ENCODE results near the gene BTBD18.

The BTBD18 gene

GRCh38 chr11:57776577-57777210, 25.1 kb upstream of the BTBD18 start:
- TF ChIP-seq CTCF (IDR thresholded peaks at IDR 0.05; ENCODE audit: control insufficient read depth, insufficient read depth, low read depth, low read length, missing control alignments) = no peak
- no peak overlapping the region for H3K4me3 ChIP-seq (ENCODE audit: control insufficient read depth, low read depth, low read length)
- DNase-seq (ENCODE audit: low read depth) = no peak

- no peak for TF ChIP-seq CTCF (IDR thresholded peaks at IDR 0.05; ENCODE audit: control insufficient read depth, insufficient read depth, low read depth, low read length, missing control alignments)
- no peak for DNase-seq (ENCODE audit: low read depth)
- H3K4me3 ChIP-seq (ENCODE audit: control insufficient read depth, low read depth, low read length) = no peak overlapping the region
Measured at GRCh38 chr11:57776031-57776521, 24.5 kb upstream of the BTBD18 start.

DNA sequence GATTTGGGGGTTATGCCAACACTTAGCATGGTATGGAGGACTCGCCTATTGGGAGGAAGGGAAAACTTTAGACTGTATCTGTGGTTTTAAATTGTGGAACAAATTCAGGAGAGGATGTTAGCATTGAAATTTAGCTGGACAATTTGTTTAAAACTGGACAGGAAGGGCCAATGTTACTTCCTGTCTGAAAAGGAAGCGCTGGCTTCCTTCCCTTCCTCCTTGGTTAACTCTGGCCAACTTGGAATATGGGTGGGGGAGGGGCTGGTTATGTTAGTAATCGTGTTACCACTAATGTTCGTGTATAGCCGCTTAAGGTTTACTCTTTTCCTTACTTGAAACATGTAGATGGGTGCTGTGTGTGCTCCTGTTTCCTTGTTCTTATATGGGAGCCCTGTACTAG, 23.9 kb upstream of the BTBD18 start:
- no peak for DNase-seq (ENCODE audit: low read depth)
- H3K4me3 ChIP-seq (ENCODE audit: control insufficient read depth, low read depth, low read length) = no peak overlapping the region
- TF ChIP-seq CTCF (IDR thresholded peaks at IDR 0.05; ENCODE audit: control insufficient read depth, insufficient read depth, low read depth, low read length, missing control alignments) = no peak

GRCh38 chr11:57773026-57773598, 21.5 kb upstream of the BTBD18 start:
- no peak overlapping the region for H3K4me3 ChIP-seq (ENCODE audit: control insufficient read depth, low read depth, low read length)
- no peak for DNase-seq (ENCODE audit: low read depth)
- no peak for TF ChIP-seq CTCF (IDR thresholded peaks at IDR 0.05; ENCODE audit: control insufficient read depth, insufficient read depth, low read depth, low read length, missing control alignments)

DNA sequence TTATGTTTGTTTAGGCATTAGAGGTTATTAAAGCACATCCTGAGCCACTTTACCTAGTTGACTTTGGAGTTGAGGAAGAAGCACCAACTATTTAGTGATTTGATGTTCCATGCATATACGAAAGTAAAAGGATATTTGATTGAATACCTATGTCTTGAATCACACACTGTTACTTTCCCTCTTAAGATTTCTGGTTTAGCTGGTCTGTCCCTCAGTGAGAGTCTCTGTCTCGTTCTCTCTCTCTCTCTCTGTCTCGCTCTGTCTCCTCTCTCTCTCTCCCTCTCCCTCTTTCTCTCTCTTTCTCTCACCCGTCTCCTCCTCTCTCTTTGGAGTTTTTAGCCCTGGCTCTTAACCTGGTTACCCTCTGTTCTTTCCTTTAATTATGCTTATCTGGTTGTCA, 20.9 kb upstream of the BTBD18 start:
- DNase-seq (ENCODE audit: low read depth) = no peak
- no peak for TF ChIP-seq CTCF (IDR thresholded peaks at IDR 0.05; ENCODE audit: control insufficient read depth, insufficient read depth, low read depth, low read length, missing control alignments)
- H3K4me3 ChIP-seq (ENCODE audit: control insufficient read depth, low read depth, low read length) = no peak overlapping the region

DNA sequence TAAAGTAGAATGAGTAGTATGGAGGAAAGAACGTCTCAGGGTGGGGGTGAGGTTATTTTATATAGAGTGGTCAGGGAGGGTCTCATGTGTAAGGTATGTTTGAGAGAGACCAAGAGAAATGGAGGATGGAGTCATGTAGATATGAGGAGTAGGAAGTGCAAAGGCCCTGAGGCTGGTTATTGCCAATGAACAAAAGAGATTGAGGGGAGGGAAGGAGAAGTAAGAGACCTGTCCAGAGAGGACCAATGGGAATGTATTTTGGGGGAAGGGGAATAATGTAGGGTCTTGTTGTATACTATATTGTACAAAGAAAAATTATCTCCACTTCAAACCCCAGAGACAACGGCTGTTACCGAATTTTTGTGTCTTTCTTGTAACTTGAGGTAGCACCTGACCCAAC, 19.7 kb upstream of the BTBD18 start:
- TF ChIP-seq CTCF (IDR thresholded peaks at IDR 0.05; ENCODE audit: control insufficient read depth, insufficient read depth, low read depth, low read length, missing control alignments) = no peak
- no peak overlapping the region for H3K4me3 ChIP-seq (ENCODE audit: control insufficient read depth, low read depth, low read length)
- no peak for DNase-seq (ENCODE audit: low read depth)
